Prostate gland (tissue), 2 donors: ENCODE data around the gene SEPTIN2. TPM values are rescaled to one million over a fixed set of nuclear protein-coding genes. Genes with fewer than 3 reads are reported as not detected.

Source experiments
- DNase-seq: peaks from one replicate; pipeline ENCODE4 v3.0.0-alpha.2; 2019; ENCODE audit warnings: low spot score
- H3K27ac ChIP-seq, 2 donors: fragments of 200-600 bp; sonication (generic); 2 replicates each; pipeline ENCODE4 v1.5.1; 2017 to 2019
- H3K27me3 ChIP-seq: fragments of 200-600 bp; sonication (generic); replicated peaks from 2 replicates; pipeline ENCODE4 v1.5.1; 2019; ENCODE audit not compliant: insufficient read depth
- H3K36me3 ChIP-seq, 2 donors: fragments of 200-600 bp; sonication (generic); 1 replicate in 1 of 2; 2 replicates in 1 of 2; pipeline versions ENCODE4 v1.5.1 to v1.8.1; 2017 to 2019
- H3K4me1 ChIP-seq: fragments of 200-600 bp; sonication (generic); replicated peaks from 2 replicates; pipeline ENCODE4 v1.5.1; 2019
- H3K4me3 ChIP-seq, 2 donors: fragments of 200-600 bp; sonication (generic); 2 replicates each; pipeline ENCODE4 v1.5.1; 2017 to 2019
- H3K9me3 ChIP-seq: fragments of 200-600 bp; sonication (generic); 2 replicates; pipeline ENCODE4 v1.5.1; 2017
- CTCF ChIP-seq, 4 experiments: fragments of 200-600 bp in 2 of 4; fragments of 450-650 bp in 2 of 4; sonication (generic) in 2 of 4; IDR thresholded peaks; 1 replicate in 3 of 4; 2 replicates in 1 of 4; pipeline ENCODE4 v1.5.1; 2016 to 2019; ENCODE audit warnings: antibody characterized with exemption in 4 of 4, mild to moderate bottlenecking in 2 of 4, moderate library complexity in 2 of 4
- POLR2A ChIP-seq: fragments of 450-650 bp; IDR thresholded peaks from one replicate; pipeline ENCODE4 v1.6.1; 2016; ENCODE audit warnings: antibody characterized with exemption, mild to moderate bottlenecking
- POLR2AphosphoS5 ChIP-seq: sonication (generic); formaldehyde crosslinking; IDR thresholded peaks from one replicate; pipeline ENCODE4 v1.6.1; 2017; ENCODE audit warnings: antibody characterized with exemption
- WGBS: methylation state at CpG from one replicate; pipeline ENCODE4 v1.1.5; 2018; 5-methylcytosine and 5-hydroxymethylcytosine counted together
- intact Hi-C: fragments of 100-400 bp; cut with DNase I; formaldehyde crosslinking; loops from one replicate; pipeline ENCODE4 v1.14.2; 2022
- total RNA-seq, 2 donors: library from RNA; depleted of rRNA; stranded (reverse); fragments of >200 nt; gene quantifications; one replicate each; pipeline ENCODE4 v1.1.0, GENCODE V29; 2016

Gene SEPTIN2
- total RNA-seq, 2 donors from 2014 or later = 202 to 284 TPM

GRCh38 chr2:241302083-241302482 lies 13.6 kb upstream of the SEPTIN2 start:
- Histone ChIP-seq H3K9me3 (no peaks in the 10 kb centered on the region), H3K36me3 (no peaks in the 10 kb centered on the region), H3K27me3 (no peaks in the 10 kb centered on the region), H3K4me1 (no peaks in the 10 kb centered on the region), H3K27ac (no peak overlapping the region), H3K4me3 (no peak overlapping the region)
- intact Hi-C loops = no loop called here
- TF ChIP-seq CTCF (IDR thresholded peaks at IDR 0.05) (no peak), POLR2A (no peak), POLR2AphosphoS5 (no peak)
- no peak for DNase-seq
- 98% methylated on average over 3 of the region's 3 CpGs for WGBS

GRCh38 chr2:241302759-241303651 lies 12.7 kb upstream of the SEPTIN2 start:
- TF ChIP-seq POLR2AphosphoS5 = no peak
- no peak for TF ChIP-seq POLR2A
- TF ChIP-seq CTCF (IDR thresholded peaks at IDR 0.05) = no peak
- intact Hi-C loops = no loop called here
- no peaks in the 10 kb centered on the region for H3K4me1 ChIP-seq
- no peak overlapping the region for H3K4me3 ChIP-seq
- H3K36me3 ChIP-seq = no peaks in the 10 kb centered on the region
- no peak overlapping the region for H3K27ac ChIP-seq
- H3K9me3 ChIP-seq = no peaks in the 10 kb centered on the region
- no peaks in the 10 kb centered on the region for H3K27me3 ChIP-seq
- DNase-seq = no peak
- WGBS = 73% methylated on average over 13 of the region's 13 CpGs

DNA sequence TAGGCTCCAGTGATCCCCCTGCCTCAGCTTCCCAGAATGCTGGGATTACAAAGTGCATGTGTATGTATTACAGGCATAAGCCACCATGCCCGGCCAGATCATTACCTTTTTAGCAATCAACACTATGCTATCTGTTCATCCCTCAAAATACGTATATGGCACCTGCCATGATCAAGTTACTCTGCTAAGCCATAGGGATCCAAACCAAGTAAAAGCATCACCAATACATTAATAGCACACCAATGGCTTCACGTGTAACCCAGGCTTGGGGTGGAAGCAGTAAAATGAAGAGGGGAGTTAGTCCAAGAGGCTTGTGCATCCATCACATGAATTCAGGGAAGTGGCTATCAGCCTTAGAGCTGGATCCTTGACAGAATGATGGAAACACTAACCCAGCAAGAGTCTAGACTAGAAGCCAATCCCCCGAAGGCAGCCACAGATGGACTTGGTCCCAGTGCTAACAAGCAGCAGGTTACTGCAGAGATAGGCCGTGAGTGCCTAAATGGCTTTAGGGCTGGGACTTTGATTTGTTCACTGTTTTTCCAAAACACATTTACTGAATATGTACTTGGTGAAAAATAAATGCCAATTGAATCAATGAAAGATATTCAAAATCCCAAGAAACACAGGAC lies 11.6 kb upstream of the SEPTIN2 start:
- Histone ChIP-seq H3K36me3 (no peaks in the 10 kb centered on the region), H3K27me3 (no peaks in the 10 kb centered on the region), H3K4me1 (no peaks in the 10 kb centered on the region), H3K9me3 (no peaks in the 10 kb centered on the region), H3K27ac (no peak overlapping the region), H3K4me3 (no peak overlapping the region)
- WGBS = 78% methylated on average over 5 of the region's 5 CpGs
- no peak for DNase-seq
- TF ChIP-seq CTCF (IDR thresholded peaks at IDR 0.05) (no peak), POLR2AphosphoS5 (no peak), POLR2A (no peak)
- intact Hi-C loops = no loop called here

DNA sequence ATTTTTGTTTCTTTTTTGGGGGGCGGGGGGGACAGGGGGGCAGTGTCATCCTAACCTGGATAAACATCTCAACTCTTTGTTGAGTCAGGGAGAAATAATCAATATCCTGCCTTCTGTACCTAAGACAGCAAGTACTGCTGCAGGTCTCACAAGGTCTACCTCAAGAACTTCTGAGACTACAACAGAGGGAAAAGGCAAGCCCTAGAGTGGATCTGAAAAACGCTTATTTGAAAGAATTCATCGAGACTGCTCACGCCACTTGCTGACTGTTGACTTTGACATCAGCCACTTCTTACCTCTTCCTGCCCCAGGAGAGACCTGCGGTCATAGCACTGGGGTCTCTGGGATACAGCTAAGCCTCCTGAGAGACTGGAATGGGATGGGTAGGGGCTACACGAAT lies 8.7 kb upstream of the SEPTIN2 start:
- 87% methylated on average over 6 of the region's 6 CpGs for WGBS
- H3K27ac ChIP-seq = no peak overlapping the region
- H3K4me1 ChIP-seq = no peaks in the 10 kb centered on the region
- H3K36me3 ChIP-seq = no peaks in the 10 kb centered on the region
- H3K4me3 ChIP-seq = no peak overlapping the region
- DNase-seq = no peak
- intact Hi-C loops = no loop called here
- no peaks in the 10 kb centered on the region for H3K27me3 ChIP-seq
- no peaks in the 10 kb centered on the region for H3K9me3 ChIP-seq
- TF ChIP-seq CTCF (IDR thresholded peaks at IDR 0.05) (no peak), POLR2A (no peak), POLR2AphosphoS5 (no peak)

DNA sequence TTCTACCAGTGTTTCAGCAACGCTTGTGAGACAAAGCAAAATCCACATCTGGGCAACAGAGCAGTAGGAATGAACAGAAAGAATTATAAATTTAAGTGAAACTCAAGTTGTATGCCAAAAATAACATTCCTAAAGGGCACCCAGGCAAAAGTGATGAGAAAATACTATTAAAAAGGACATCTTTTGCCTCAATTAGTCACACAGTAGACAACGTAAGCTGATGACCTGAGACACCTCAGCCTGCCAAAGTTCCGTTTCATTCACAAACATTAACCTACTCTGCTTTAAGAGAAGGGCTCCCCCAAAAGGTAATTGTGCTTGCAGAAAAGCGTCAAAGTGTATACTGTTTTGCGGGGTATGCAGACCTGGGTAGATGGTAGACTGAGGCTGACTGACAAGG lies 7.5 kb upstream of the SEPTIN2 start:
- 87% methylated on average over 5 of the region's 5 CpGs for WGBS
- no peak overlapping the region for H3K4me3 ChIP-seq
- H3K4me1 ChIP-seq = no peaks in the 10 kb centered on the region
- no peaks in the 10 kb centered on the region for H3K36me3 ChIP-seq
- no peaks in the 10 kb centered on the region for H3K27me3 ChIP-seq
- DNase-seq = no peak
- no peaks in the 10 kb centered on the region for H3K9me3 ChIP-seq
- H3K27ac ChIP-seq = no peak overlapping the region
- intact Hi-C loops = no loop called here
- TF ChIP-seq CTCF (IDR thresholded peaks at IDR 0.05) = no peak
- no peak for TF ChIP-seq POLR2AphosphoS5
- no peak for TF ChIP-seq POLR2A
